ENCODE results near the gene SUCLG2.

SUCLG2 gene

DNA sequence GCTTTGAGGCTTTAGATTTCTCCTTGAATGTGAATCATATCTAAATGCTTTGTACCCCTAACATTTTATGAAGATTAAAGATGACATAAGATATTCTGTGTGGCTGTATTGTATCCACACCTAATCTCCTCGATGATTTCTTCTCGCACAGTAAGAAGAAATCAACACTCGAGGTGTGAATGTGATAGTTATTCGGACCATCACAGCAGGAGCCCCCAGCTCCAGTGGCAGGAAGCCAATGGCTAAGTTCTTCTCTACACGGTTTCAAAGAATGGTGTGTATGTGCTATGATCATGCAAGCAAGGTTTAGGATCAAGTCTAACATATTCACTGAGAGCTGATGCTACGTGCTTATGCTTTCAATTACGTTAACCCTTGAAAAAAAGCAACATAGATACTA, 271.0 kb downstream of the SUCLG2 start:
- no peak for ATAC-seq (replicated peaks)
- Mint-ChIP-seq H3K4me1 (ENCODE audit: low read depth in 2 of 2) (peaks cover 0 to 3% of the 10 kb centered on the region in 2 donors), H3K9me3 (no peaks in the 10 kb centered on the region), H3K36me3 (ENCODE audit: insufficient read depth) (peaks cover 3% of the 10 kb centered on the region), H3K27me3 (no peaks in the 10 kb centered on the region), H3K4me3 (no peak overlapping the region), H3K27ac (peak overlapping the region in 1 of 2 donors; percentile 12)
- DNase-seq, result no peak

GRCh38 chr3:67382536-67382935, 271.9 kb downstream of the SUCLG2 start:
- H3K36me3 Mint-ChIP-seq (ENCODE audit: insufficient read depth), result peaks cover 3% of the 10 kb centered on the region
- no peak overlapping the region for H3K27ac Mint-ChIP-seq
- H3K9me3 Mint-ChIP-seq, result no peaks in the 10 kb centered on the region
- no peak overlapping the region for H3K4me3 Mint-ChIP-seq
- no peak for DNase-seq
- ATAC-seq (replicated peaks), result no peak
- no peaks in the 10 kb centered on the region for H3K27me3 Mint-ChIP-seq
- peaks cover 0 to 3% of the 10 kb centered on the region in 2 donors for H3K4me1 Mint-ChIP-seq (ENCODE audit: low read depth in 2 of 2)

- Mint-ChIP-seq H3K4me3 (no peak overlapping the region), H3K27ac (peak overlapping the region in 1 of 2 donors; percentile 28), H3K27me3 (no peaks in the 10 kb centered on the region), H3K4me1 (ENCODE audit: low read depth in 2 of 2) (peaks cover 0 to 3% of the 10 kb centered on the region in 2 donors), H3K9me3 (no peaks in the 10 kb centered on the region), H3K36me3 (ENCODE audit: insufficient read depth) (peaks cover 3% of the 10 kb centered on the region)
- DNase-seq (peak in 1 of 3 experiments; percentile 17), ATAC-seq (replicated peaks) (no peak)
Measured at GRCh38 chr3:67381667-67382272, 272.6 kb downstream of the SUCLG2 start.

- Mint-ChIP-seq H3K27ac (peak overlapping the region in 1 of 2 donors; percentile 3), H3K4me3 (no peak overlapping the region), H3K9me3 (no peaks in the 10 kb centered on the region), H3K27me3 (no peaks in the 10 kb centered on the region), H3K36me3 (ENCODE audit: insufficient read depth) (no peaks in the 10 kb centered on the region), H3K4me1 (ENCODE audit: low read depth in 2 of 2) (no peaks in the 10 kb centered on the region)
- DNase-seq, result no peak
- ATAC-seq (replicated peaks), result no peak
Measured at GRCh38 chr3:67380118-67380517, 274.3 kb downstream of the SUCLG2 start.

DNA sequence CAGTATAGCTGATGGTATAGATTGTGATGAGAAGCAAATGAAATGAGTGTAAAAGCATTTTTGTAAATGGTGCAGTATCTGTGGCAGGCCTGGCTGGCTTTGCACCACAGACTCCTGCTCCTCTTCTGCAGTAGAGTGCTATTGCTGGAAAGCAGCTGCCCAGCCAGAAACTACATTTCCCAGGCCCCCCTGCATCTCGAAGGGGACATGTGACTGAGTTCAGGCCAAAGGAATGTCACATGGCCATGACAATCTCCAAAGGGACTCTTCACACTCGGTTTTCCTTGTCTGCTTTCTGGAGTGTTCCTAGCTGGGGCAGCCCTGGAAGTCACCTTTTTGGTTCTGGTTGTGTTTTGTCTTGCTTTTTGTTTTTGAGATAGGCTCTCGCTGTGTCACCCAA, 277.1 kb downstream of the SUCLG2 start:
- DNase-seq, result no peak
- H3K36me3 Mint-ChIP-seq (ENCODE audit: insufficient read depth), result peaks cover 7% of the 10 kb centered on the region
- H3K4me3 Mint-ChIP-seq, result no peak overlapping the region
- no peak for ATAC-seq (replicated peaks)
- H3K9me3 Mint-ChIP-seq, result no peaks in the 10 kb centered on the region
- H3K27me3 Mint-ChIP-seq, result no peaks in the 10 kb centered on the region
- no peaks in the 10 kb centered on the region for H3K4me1 Mint-ChIP-seq (ENCODE audit: low read depth in 2 of 2)
- H3K27ac Mint-ChIP-seq, result peak overlapping the region in 1 of 2 donors; percentile 39

DNA sequence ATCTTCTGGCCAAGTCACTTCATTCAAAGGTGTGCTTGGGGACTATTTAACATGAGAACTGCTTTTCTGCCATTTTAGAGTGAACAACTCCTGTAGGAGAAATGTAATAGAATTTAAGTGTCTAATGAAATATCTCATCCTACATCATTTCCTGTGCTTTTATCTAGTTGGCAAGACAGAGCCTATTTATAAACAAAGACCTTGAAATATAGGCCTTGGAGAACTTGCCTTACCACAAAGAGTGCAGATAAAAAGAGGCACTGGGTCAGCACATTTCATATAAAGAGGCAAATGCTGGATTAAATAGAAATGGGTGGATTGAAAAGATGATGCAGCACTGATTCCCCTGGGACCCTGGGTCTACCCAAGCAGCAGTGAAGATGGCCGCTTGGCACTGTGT, 278.0 kb downstream of the SUCLG2 start:
- Mint-ChIP-seq H3K27ac (no peak overlapping the region), H3K4me1 (ENCODE audit: low read depth in 2 of 2) (no peaks in the 10 kb centered on the region), H3K4me3 (no peak overlapping the region), H3K36me3 (ENCODE audit: insufficient read depth) (peaks cover 7% of the 10 kb centered on the region), H3K9me3 (no peaks in the 10 kb centered on the region), H3K27me3 (no peaks in the 10 kb centered on the region)
- ATAC-seq (replicated peaks) (no peak), DNase-seq (no peak)

DNA sequence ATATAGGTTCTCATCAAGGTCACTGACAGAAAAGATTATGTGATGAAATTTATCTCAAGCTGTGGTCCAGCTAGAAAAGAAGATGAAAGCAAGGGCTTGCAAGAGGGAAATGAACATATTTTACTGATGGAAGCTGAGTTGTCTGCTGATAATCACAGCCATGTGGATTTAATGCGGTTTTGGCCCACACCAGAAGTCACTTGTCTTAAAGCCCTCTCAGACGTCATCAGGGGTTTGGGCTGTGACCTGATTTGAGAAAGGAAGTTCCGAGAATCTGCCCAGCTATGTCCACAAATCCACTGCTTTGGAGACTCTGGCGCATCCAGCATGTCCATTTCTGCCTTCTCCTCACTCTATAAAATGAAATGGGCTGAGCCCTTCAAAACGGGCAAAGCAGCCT, 278.4 kb downstream of the SUCLG2 start:
- Mint-ChIP-seq H3K9me3 (no peaks in the 10 kb centered on the region), H3K4me1 (ENCODE audit: low read depth in 2 of 2) (no peaks in the 10 kb centered on the region), H3K4me3 (no peak overlapping the region), H3K27ac (no peak overlapping the region), H3K36me3 (ENCODE audit: insufficient read depth) (peaks cover 7% of the 10 kb centered on the region), H3K27me3 (no peaks in the 10 kb centered on the region)
- ATAC-seq (replicated peaks) (no peak), DNase-seq (no peak)

- DNase-seq (no peak), ATAC-seq (replicated peaks) (no peak)
- no peaks in the 10 kb centered on the region for H3K9me3 Mint-ChIP-seq
- peaks cover 2% of the 10 kb centered on the region for H3K36me3 Mint-ChIP-seq (ENCODE audit: insufficient read depth)
- H3K27me3 Mint-ChIP-seq, result no peaks in the 10 kb centered on the region
- no peak overlapping the region for H3K27ac Mint-ChIP-seq
- no peak overlapping the region for H3K4me3 Mint-ChIP-seq
- peaks cover 3 to 11% of the 10 kb centered on the region in 2 donors for H3K4me1 Mint-ChIP-seq (ENCODE audit: low read depth in 2 of 2)
Measured at GRCh38 chr3:67362686-67363085, 291.7 kb downstream of the SUCLG2 start.

GRCh38 chr3:67361770-67362169, 292.6 kb downstream of the SUCLG2 start:
- no peaks in the 10 kb centered on the region for H3K9me3 Mint-ChIP-seq
- H3K4me1 Mint-ChIP-seq (ENCODE audit: low read depth in 2 of 2), result peaks cover 3 to 11% of the 10 kb centered on the region in 2 donors
- no peaks in the 10 kb centered on the region for H3K27me3 Mint-ChIP-seq
- no peak overlapping the region for H3K27ac Mint-ChIP-seq
- peaks cover 2% of the 10 kb centered on the region for H3K36me3 Mint-ChIP-seq (ENCODE audit: insufficient read depth)
- ATAC-seq (replicated peaks) (no peak), DNase-seq (no peak)
- no peak overlapping the region for H3K4me3 Mint-ChIP-seq

DNA sequence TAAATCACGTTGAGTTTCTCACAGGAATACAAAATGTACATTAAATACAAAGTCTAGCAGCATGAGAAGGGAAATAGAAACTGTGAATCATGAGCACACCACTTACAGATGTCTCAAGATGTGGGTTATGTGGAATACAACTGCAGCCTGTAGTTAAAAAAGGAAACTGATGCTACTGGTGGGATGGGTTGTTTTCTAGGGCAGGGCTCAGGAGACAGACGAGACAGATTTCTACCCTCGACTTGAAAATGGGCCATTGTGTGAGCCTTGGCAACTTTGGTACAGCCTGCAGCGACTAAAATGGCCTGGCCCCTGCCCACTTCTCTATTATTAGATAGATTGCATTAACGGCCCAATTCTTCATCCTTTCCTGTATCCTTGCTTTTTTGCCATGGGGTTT, 293.1 kb downstream of the SUCLG2 start:
- no peak overlapping the region for H3K27ac Mint-ChIP-seq
- ATAC-seq (replicated peaks), result no peak
- peaks cover 2% of the 10 kb centered on the region for H3K36me3 Mint-ChIP-seq (ENCODE audit: insufficient read depth)
- no peak for DNase-seq
- H3K27me3 Mint-ChIP-seq, result no peaks in the 10 kb centered on the region
- no peak overlapping the region for H3K4me3 Mint-ChIP-seq
- H3K9me3 Mint-ChIP-seq, result no peaks in the 10 kb centered on the region
- peaks cover 3 to 11% of the 10 kb centered on the region in 2 donors for H3K4me1 Mint-ChIP-seq (ENCODE audit: low read depth in 2 of 2)

DNA sequence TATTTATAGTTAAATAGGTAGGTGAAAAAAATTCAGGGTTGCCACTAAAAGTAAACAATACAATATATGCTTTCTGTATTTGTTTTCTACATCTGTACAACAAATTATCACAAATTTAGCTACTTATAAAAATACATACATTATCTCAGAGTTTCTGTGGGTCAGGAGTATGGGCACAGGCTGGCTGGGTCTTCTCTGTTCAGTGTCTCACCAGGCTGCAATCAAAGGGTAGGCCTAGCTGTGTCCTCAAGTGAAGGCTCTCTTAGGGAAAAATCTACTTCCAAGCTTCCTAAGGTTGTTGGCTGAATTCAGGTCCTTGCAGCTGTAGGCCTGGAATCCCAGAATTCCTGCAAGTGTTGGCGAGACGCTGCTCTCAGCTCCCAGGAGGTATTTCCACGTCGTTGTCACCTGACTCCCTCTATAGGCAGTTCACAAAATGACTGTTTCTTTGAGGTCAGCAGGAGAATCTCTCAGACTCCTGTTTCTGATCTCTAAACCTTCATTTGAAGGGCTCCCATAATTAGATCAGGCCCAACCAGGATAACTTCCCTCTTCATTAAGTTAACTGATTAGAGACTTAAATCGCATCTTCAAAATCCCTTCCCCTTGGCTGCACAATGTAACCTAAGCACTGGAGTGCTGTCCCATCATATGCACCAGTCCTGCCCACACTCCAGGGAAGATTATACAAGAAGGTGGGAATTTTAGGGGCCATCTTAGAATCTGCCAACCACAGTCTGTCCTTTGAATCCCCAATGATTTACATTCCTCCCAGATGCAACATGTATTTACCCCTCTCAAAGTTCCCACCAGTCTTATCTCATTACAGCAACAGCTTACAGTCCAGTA, 296.6 kb downstream of the SUCLG2 start:
- no peak for ATAC-seq (replicated peaks)
- no peak overlapping the region for H3K4me3 Mint-ChIP-seq
- H3K9me3 Mint-ChIP-seq, result no peaks in the 10 kb centered on the region
- DNase-seq, result no peak
- H3K36me3 Mint-ChIP-seq (ENCODE audit: insufficient read depth), result peaks cover 2% of the 10 kb centered on the region
- H3K27ac Mint-ChIP-seq, result no peak overlapping the region
- H3K4me1 Mint-ChIP-seq (ENCODE audit: low read depth in 2 of 2), result peaks cover under 1 to 2% of the 10 kb centered on the region in 2 donors
- no peaks in the 10 kb centered on the region for H3K27me3 Mint-ChIP-seq

DNA sequence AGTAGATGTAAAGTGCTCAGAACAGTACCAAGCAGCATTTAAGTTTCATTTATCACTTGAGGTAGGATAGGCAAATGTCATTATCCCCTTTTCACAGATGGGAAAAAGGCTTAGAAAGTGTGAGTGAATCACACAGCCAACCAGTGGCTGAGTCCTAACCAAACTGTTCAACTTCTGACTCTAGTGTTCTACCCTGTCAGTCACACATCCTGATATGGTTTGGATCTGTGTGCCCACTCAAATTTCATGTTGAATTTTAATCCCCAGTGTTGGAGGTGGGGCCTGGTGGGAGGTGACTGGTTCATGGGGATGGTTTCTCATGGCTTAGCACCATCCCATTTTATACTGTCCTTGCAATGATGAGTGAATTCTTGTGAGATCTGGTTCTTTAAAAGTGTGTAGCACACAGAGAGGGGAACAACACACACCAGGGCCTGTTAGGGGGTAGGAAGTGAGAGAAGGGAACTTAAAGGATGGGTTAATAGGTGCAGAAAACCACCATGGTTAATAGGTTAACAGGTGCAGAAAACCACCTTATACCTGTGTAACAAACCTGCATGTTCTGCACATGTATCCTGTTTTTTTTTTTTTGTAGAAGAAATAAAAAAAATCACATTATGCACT, 304.7 kb downstream of the SUCLG2 start:
- Mint-ChIP-seq H3K27me3 (no peaks in the 10 kb centered on the region), H3K4me1 (ENCODE audit: low read depth in 2 of 2) (no peaks in the 10 kb centered on the region), H3K36me3 (ENCODE audit: insufficient read depth) (no peaks in the 10 kb centered on the region), H3K4me3 (no peak overlapping the region), H3K27ac (no peak overlapping the region), H3K9me3 (peaks cover 0 to 8% of the 10 kb centered on the region in 2 donors)
- ATAC-seq (replicated peaks) (no peak), DNase-seq (no peak)

GRCh38 chr3:67346081-67346480, 308.3 kb downstream of the SUCLG2 start:
- no peaks in the 10 kb centered on the region for H3K27me3 Mint-ChIP-seq
- peaks cover 3 to 19% of the 10 kb centered on the region in 2 donors for H3K9me3 Mint-ChIP-seq
- H3K4me3 Mint-ChIP-seq, result no peak overlapping the region
- no peak for DNase-seq
- no peaks in the 10 kb centered on the region for H3K4me1 Mint-ChIP-seq (ENCODE audit: low read depth in 2 of 2)
- no peaks in the 10 kb centered on the region for H3K36me3 Mint-ChIP-seq (ENCODE audit: insufficient read depth)
- no peak for ATAC-seq (replicated peaks)
- no peak overlapping the region for H3K27ac Mint-ChIP-seq

- Mint-ChIP-seq H3K27me3 (peaks cover 0 to 6% of the 10 kb centered on the region in 2 donors), H3K9me3 (peaks cover 11 to 24% of the 10 kb centered on the region in 2 donors), H3K36me3 (ENCODE audit: insufficient read depth) (no peaks in the 10 kb centered on the region), H3K27ac (no peak overlapping the region), H3K4me3 (no peak overlapping the region), H3K4me1 (ENCODE audit: low read depth in 2 of 2) (no peaks in the 10 kb centered on the region)
- no peak for DNase-seq
- ATAC-seq (replicated peaks), result no peak
Measured at GRCh38 chr3:67335813-67336212, 318.6 kb downstream of the SUCLG2 start.

Measured in effector memory CD8-positive, alpha-beta T cell (primary cell).